WERI-Rb-1 (cell line): Measurements from ENCODE around the gene GNG3.
A peak's percentile ranks its signal among the peaks of the same experiment; 100 is the strongest.
"Not testable (repeated sequence)": the region's sequence is repeated elsewhere in the genome, so short reads cannot be mapped to it uniquely, and the experiment has no call there.

ENCODE experiments used
- DNase-seq: peaks from one replicate; pipeline ENCODE4 v3.0.0-alpha.2; 2020
- H3K27ac ChIP-seq: fragments of 250-450 bp; sonication (Bioruptor Pico); 2 replicates; pipeline ENCODE4 v1.5.1; 2020; ENCODE audit warnings: mild to moderate bottlenecking, moderate library complexity
- H3K27me3 ChIP-seq: fragments of 250-450 bp; sonication (Bioruptor Pico); 2 replicates; pipeline ENCODE4 v1.5.1; 2021; ENCODE audit warnings: mild to moderate bottlenecking, low read depth, moderate library complexity; ENCODE audit not compliant: insufficient read depth, severe bottlenecking
- H3K36me3 ChIP-seq: fragments of 250-450 bp; sonication (Bioruptor Pico); 2 replicates; pipeline ENCODE4 v1.5.1; 2020; ENCODE audit warnings: mild to moderate bottlenecking, moderate library complexity
- H3K4me3 ChIP-seq: 2 replicates; pipeline ENCODE4 v1.5.1; 2011; ENCODE audit warnings: low read depth, mild to moderate bottlenecking, control low read depth, low read length
- H3K9me3 ChIP-seq: fragments of 250-450 bp; sonication (Bioruptor Pico); 2 replicates; pipeline ENCODE4 v1.5.1; 2021; ENCODE audit warnings: mild to moderate bottlenecking, moderate library complexity; ENCODE audit not compliant: severe bottlenecking
- CTCF ChIP-seq: IDR thresholded peaks from 2 replicates; pipeline ENCODE4 v1.5.1; 2011; ENCODE audit warnings: low read depth, mild to moderate bottlenecking, control low read depth, inconsistent platforms, low read length

GNG3 gene

GRCh38 chr11:62727872-62728170 lies 20.3 kb downstream of the GNG3 start:
- H3K9me3 ChIP-seq: no peaks in the 10 kb centered on the region
- H3K36me3 ChIP-seq: peaks cover 59% of the 10 kb centered on the region

GRCh38 chr11:62728171-62728988 lies 20.9 kb downstream of the GNG3 start, which contains the start of gene TTC9C:
Gene TTC9C (plus strand): TSS chr11:62728486. CDS start chr11:62728849, 363 bp downstream.
- Histone ChIP-seq H3K27me3 (no peaks in the 10 kb centered on the region), H3K9me3 (no peaks in the 10 kb centered on the region), H3K36me3 (peaks cover 58% of the 10 kb centered on the region), H3K4me3 (peak within 1 kb of the TSS; percentile 92), H3K27ac (peak within 1 kb of the TSS; percentile 99)
- DNase-seq: peak; percentile 84
- no peak for TF ChIP-seq CTCF

More at GRCh38 chr11:62727872-62728170, 20.3 kb downstream of the GNG3 start:
- TF ChIP-seq CTCF: no peak
- peak; percentile 93 for DNase-seq
- H3K4me3 ChIP-seq: peak overlapping the region; percentile 92
- no peaks in the 10 kb centered on the region for H3K27me3 ChIP-seq
- peak overlapping the region; percentile 99 for H3K27ac ChIP-seq

GRCh38 chr11:62730076-62730475 lies 22.6 kb downstream of the GNG3 start:
- not testable (repeated sequence) for H3K4me3 ChIP-seq, H3K9me3 ChIP-seq, DNase-seq, H3K27ac ChIP-seq, H3K27me3 ChIP-seq
- H3K36me3 ChIP-seq: peaks cover 58% of the 10 kb centered on the region

- Histone ChIP-seq H3K27ac (no peak overlapping the region), H3K4me3 (no peak overlapping the region), H3K27me3 (no peaks in the 10 kb centered on the region), H3K36me3 (peaks cover 60% of the 10 kb centered on the region), H3K9me3 (no peaks in the 10 kb centered on the region)
- no peak for TF ChIP-seq CTCF
- DNase-seq: no peak
Measured at GRCh38 chr11:62732830-62733229, 25.4 kb downstream of the GNG3 start.

- Histone ChIP-seq H3K27me3 (no peaks in the 10 kb centered on the region), H3K9me3 (no peaks in the 10 kb centered on the region), H3K27ac (no peak overlapping the region), H3K36me3 (peaks cover 67% of the 10 kb centered on the region), H3K4me3 (no peak overlapping the region)
- no peak for DNase-seq
- no peak for TF ChIP-seq CTCF
Measured at GRCh38 chr11:62737196-62737595, 29.7 kb downstream of the GNG3 start.

- TF ChIP-seq CTCF: no peak
- no peak for DNase-seq
- Histone ChIP-seq H3K4me3 (no peak overlapping the region), H3K36me3 (peaks cover 15% of the 10 kb centered on the region), H3K9me3 (no peaks in the 10 kb centered on the region), H3K27me3 (no peaks in the 10 kb centered on the region), H3K27ac (no peak overlapping the region)
Measured at GRCh38 chr11:62747475-62748160, 40.1 kb downstream of the GNG3 start.

GRCh38 chr11:62749931-62750330 lies 42.5 kb downstream of the GNG3 start:
- H3K27me3 ChIP-seq, DNase-seq, H3K4me3 ChIP-seq, H3K27ac ChIP-seq, H3K9me3 ChIP-seq: not testable (repeated sequence)
- peaks cover 22% of the 10 kb centered on the region for H3K36me3 ChIP-seq
